HG03457 (cell line): ENCODE data around the gene SLC39A11.
"Not testable (repeated sequence)": the region's sequence is repeated elsewhere in the genome, so short reads cannot be mapped to it uniquely, and the experiment has no call there.

Source experiments
- ATAC-seq: cut with Tn5 transposase; IDR thresholded peaks from one replicate; pipeline ENCODE4 v1.9.1; 2021; ENCODE audit warnings: moderate number of reproducible peaks; ENCODE audit not compliant: unreplicated experiment

The SLC39A11 gene

DNA sequence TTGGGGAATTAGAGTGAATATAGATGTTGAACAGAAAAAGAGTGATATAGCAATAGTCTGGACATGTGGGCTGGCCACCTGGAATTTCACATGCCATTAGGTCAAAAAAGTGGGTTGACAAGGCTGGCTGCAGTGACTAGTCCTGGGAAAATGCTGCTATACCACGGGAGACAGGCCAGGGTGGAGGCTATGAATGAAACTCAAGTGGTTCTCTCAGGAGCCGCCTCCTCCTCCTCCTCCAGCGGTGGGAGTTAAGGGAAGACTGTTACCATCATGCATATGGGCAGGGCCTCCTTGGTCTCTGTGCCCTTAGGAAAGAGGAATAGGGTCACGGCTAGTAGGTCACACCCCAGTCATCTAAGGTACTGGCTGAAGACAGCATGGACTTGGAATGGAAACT is 448.0 kb downstream of the SLC39A11 start:
- ATAC-seq = no peak

GRCh38 chr17:72643575-72644216 is 448.8 kb downstream of the SLC39A11 start:
- ATAC-seq = no peak

DNA sequence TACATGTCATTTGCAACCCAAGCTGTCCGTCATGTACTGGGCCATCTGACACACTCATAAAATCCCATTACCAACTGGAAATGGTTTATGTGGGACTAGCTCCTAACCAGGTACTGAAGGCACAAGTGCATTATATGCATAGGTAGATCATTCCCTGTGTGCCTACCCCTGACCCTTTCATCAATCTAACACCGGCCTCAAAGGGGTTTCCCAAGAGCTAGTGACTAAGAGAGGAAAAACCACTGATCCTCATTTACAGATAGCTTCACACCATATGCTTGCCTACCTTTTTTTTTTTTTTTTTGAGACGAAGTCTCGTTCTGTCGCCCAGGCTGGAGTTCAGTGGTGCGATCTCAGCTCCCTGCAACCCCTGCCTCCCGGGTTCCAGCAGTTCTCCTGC is 449.8 kb downstream of the SLC39A11 start:
- ATAC-seq = no peak

DNA sequence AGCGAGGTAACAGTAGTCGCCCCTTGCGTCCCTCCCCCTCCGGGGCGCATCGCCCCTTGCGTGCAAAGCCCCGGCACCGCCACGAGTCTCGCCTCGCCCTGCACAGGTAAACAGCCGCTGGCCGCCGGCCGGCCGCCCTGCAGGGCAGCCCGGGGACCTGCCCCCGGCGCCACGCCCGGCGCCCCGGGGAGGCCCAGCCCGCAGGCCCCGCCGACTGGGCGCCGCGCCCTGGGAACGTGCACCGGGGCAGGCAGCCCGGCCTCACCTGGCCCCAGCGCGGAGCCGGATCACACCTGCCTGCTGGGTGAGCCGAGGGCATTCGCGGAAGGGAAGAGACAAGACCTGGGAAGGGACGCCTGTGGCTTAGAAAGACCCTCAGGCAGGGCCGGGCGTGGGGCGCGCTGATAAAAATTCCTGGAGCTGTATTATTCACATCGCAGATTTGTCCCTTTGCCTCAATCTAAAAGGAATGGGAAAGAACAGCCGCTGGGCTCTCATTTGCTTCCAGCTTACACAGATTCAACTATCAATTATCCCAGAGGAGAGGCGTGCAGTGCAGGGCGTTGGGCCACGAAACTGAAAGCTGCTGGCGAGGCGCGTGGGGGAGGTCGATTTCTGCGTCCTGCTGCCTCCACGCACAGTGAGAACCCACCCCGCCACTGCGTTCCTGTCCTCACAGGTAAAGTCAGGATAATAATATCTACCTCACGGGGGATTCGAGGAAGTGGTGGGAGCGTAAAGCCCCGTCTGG is 451.9 kb downstream of the SLC39A11 start:
- no peak for ATAC-seq

DNA sequence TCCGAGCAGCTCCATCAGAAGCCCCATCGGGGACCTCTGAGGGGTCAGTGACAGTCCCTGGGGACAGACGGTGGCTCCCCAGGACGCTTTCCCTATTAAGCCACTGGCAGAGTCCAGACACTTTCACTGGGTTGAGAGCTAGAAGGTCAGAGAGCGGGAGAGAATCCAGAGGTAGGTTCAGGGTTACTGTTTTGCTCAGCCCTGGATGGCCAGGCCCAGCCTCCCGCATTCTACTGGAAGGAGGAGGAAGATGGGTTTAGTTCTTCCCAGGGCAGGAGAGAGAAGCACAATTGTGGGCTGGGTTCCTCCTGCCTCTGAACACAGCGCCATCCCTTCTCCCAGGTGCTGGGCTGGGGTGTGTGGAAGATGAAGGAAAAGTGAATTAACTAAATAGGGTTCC is 452.8 kb downstream of the SLC39A11 start:
- ATAC-seq = no peak

DNA sequence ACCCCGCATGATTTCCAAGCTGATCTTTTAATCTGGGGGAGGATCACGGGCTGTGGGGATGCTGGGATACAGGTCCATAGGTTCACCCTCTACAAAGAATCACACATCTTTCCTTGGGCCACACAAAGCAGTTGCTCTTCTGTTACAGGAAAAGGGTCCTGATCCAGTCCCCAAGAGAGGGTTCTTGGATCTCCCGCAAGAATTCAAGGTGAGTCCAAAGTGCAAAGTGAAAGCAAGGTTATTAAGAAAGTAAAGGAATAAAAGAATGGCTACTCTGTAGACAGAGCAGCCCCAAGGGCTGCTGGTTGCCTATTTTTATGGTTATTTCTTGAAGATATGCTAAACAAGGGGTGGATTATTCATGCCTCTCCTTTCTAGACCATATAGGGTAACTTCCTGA is 453.6 kb downstream of the SLC39A11 start:
- ATAC-seq = not testable (repeated sequence)

DNA sequence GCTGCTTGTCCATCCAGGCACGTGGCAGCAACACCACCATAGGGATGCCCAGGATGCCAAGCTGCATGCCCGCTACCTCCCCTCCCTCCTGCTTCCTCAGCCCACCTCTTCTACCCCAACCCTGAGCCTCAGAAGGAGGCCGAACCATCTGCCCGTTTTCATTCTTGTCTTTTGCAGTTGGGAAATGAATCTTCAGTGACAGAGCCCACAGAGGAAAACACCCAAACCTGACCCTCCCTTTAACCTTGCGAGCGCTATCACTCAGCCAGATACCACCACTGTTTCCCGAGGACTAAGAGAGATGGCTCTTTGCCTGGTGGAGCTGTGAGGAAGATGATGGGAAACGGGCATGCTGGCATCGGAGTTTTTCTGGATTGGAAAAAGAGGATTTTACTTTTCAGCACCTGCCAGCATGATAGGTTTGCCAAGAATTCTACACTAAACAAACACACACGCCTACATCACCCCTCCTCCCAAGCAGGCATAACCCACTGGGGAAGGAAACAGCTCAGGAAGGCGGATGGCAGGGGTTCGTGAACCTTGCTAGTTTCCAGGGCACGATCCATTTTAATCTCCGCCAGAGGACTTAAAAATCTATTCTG is 457.4 kb downstream of the SLC39A11 start:
- no peak for ATAC-seq

DNA sequence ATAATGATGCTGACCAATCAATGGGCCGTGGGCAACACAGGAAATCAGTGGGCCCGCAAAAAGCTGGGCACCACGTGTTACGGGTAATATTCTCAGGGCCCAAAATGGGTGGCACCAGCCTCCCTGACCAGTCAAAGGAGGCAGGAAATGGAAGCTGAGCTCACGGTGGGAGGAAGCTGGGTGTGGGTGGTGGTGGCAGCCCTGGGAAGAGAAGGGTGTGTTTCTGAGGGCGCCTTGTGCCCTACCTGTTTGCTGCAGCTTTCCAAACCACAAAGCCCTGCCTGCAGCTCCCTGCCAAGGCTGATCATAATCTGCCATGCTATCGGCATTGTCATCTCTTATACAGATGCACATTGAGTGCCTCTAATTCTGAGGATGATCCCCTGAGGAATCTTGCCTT is 457.9 kb downstream of the SLC39A11 start:
- ATAC-seq = no peak

DNA sequence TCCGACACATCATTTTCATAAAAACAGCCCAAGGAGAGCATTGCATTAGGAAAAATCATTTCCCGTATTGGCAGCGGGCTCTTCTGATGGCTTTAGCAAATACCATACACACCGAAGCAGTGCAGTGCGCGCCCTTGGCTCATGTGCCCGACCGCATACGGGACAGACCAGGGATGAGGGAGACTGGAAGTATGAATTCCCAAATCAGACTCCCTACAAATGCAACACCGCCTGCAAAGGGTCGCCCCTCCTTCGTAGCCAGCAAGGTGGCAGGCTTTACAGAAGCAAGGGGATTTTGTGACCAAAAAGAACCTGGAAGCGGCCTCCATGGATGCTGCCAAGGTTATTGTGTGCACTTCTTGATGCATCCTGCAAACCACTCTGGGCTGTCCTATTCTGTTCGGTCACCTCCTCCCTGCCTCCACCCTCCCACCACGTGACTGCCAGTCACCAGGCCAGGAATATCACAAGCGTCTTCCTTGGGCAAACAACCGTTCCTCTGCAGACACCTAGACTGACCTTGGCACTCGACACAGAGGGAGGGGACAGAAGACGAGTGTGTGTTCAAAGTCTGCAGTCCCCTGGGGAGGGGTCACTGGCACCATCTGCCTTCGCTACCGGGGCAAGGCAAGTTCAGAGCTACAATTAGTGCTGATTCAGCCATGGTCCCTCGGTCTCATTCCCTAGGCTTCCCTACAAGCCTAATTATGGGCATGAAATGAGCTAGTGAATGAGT is 460.4 kb downstream of the SLC39A11 start:
- ATAC-seq = no peak

GRCh38 chr17:72631568-72631948 is 460.9 kb downstream of the SLC39A11 start:
- no peak for ATAC-seq

- no peak for ATAC-seq
These were observed 467.8 kb downstream of the SLC39A11 start for GRCh38 chr17:72624652-72625051.

DNA sequence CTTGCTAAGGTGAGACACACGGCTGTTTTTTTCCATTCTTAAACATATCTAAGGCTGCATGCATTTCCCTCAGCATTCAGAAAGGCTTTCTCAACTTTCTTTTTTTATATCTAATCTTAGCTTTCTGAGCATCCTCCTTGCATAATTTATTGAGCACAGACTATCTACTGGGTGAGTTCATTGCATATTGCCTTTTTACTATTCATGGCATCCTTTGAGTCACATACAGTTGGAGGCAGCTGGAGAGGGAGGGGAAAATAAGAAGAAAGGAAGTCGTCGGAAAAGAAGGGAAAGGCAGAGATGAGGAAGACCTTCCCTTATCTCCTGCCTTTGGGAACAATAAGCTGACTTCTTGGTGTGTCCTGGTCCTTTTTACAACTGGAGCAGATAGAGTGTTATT is 468.3 kb downstream of the SLC39A11 start:
- ATAC-seq = no peak

GRCh38 chr17:72622661-72623433 is 469.6 kb downstream of the SLC39A11 start:
- ATAC-seq = no peak

- ATAC-seq = no peak
These were observed 472.4 kb downstream of the SLC39A11 start for GRCh38 chr17:72619976-72620650.

GRCh38 chr17:72618001-72618509 is 474.4 kb downstream of the SLC39A11 start:
- peak; percentile 79 for ATAC-seq

DNA sequence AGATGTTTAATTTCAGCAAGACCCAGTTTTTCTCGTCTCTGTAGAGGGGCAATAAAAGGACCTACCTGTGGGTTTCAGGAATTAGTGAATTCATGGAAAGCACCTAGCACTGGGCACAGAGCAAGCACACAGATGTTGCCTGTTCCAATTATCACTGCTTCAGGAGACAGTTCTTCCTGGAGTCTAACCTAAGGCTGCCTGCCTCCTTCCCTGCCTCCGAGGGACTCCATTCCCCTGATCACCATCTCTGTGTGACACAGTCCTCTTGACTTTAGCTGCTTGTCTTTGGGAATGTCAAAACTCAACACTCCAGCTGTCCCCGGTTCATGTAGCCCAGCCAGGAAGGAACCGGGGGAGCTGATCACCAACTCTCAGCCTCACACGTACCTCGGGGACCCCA is 474.9 kb downstream of the SLC39A11 start:
- ATAC-seq = no peak

DNA sequence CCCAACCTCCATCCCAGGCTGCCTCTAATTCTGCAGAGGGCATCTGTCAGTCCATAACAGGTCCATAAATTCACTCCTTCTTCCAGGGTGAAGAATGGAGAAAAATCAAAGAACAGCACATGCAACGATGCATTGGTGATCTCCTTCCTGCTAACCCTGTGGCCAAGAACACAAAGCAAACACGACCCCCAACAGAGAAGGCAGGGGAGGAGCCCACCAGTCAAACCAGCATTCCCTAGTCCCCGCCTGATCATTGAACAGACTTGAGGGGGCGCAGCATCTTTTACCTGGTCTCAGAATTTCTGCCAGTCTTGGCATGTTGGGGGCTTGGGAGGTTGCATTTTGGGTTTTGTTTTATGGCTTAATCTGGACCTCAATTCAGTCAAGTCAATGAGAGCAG is 476.0 kb downstream of the SLC39A11 start:
- no peak for ATAC-seq

DNA sequence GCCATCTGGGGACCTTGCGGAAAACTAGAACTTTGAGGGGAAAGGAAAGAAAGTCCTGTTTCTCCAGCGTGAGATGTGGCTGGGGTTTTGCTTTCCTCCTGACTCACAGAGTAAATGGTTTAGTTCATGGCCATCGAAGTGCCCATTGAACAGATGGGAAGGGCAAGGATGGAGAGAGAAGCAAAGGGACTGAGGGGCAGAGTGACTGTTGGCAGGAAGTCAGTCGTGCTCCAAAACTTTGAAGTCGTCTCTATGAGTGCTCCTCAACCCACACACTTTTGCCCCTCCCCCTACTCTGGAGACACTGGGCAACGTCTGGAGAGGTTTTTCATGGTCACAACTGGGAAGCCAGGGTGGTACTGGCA is 476.9 kb downstream of the SLC39A11 start:
- ATAC-seq = no peak

DNA sequence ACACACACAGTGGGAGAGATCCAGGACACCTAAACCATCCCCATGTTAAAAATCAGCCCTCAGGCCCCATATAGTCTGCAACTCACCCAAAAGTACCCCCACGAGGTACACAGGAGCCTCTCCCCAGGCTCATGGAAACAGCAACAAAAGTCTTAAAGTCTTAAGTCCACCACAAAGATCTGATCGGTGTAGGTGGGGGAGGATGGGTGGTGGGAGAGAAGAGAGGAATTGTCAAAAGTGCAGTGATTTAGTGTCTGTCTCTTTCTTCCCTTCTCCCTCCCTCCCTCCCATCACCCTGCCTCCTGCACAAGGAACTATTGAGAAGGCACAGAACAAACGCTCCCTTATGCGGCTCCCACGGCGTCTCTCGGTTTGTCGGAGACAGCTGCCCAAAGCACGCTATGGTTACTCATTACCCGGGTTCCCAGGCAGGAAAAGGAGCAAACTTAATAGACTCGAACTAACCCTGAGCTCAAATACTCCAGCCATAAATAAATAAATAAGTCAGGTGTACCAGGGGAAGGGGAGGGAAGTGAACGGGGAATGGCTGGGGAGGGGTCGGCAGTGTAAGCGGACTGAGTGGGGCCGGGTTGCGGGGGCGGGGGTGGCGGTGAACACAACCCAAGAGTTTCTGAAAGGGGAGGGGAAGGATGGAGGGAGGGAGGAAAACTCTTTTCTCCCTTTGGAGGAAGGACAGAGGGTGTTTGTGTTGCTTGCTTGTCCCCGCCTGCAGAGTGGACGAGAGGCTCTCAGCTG is 477.4 kb downstream of the SLC39A11 start:
- ATAC-seq = no peak
